Measurements from ENCODE around the gene KCP.

Gene KCP

GRCh38 chr7:128904381-128905197 lies 5.9 kb downstream of the KCP start:
- DNase-seq: peak in 1 of 2 donors; percentile 47

- no peak for DNase-seq
These were observed 6.7 kb downstream of the KCP start for GRCh38 chr7:128903621-128904361.

DNA sequence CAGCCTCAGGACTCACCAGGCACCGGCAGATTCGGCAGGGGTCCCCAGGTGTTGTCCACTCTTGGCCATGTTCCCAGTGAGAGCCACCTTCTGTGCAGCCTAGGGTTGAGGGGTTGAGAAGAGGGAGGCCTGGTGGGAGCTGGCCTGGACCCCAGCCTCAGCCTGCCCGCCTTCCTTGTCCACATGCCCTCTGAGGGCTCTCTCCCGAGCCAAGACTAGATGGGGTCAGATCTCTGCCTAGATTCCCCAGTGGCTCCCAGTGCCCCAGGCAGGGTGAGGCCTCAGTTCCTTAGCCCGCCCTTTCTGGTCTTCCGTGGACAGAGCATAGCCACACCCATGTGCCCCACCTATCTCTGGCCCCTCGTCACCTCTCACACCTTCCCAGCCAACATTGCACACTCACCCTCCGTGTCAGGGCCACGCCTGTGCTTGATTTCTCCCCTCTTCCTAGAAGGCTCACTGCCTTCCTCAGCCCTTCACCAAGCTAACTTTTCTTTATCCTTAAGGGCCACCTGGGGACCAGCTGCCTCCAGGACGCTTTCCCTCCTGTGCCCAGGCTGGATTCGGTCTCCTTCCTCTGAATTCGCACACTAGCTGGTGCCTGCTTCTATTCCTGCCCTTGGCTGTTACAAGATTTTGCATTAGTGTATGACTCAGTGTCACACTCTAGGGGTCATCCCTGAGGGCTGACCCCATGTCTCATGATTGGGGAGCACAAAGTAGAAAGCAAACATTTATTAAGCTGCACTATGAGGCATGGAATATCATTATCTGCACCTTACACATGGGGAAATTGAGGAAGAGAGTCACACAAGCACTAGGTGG lies 7.5 kb downstream of the KCP start:
- DNase-seq: no peak

DNA sequence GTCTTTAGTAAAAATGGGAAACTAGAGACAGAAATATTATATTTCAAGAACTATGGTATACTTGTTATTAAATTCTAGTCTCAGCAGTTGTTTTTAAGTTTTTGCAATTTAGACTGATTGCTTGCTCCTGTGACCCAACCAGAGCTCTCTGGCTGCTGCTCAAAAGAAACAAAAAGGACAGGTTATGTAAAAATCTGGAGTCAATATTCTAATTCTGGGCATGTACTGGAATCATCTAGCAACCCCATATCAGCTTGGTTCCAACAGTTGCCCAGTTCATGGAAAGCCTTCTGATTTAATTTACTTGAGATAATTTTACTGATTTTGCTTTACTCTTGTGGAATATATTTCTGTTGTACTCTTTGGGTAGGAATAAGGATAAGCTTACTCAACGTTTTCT lies 10.3 kb downstream of the KCP start:
- DNase-seq: no peak

DNA sequence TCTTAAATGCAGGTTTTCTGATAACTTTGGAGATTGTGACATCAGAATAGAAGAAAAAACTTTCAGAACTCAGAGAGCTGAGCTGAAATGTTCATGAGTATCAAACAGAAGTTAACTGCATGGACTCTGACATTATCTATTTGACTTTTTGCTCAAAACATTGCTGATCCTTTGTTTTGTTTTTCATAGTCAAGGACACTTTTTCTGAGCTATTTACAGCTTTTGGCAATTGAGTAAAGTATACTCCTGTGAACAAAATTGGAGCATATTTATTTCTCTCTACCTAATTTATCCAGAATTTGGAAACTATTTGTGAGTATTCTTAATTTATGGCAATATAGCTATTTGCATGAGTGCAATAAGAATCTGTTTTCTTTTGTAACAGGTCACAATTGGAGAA lies 11.1 kb downstream of the KCP start:
- DNase-seq: no peak

GRCh38 chr7:128895320-128895719 lies 15.2 kb downstream of the KCP start:
- DNase-seq: no peak

DNA sequence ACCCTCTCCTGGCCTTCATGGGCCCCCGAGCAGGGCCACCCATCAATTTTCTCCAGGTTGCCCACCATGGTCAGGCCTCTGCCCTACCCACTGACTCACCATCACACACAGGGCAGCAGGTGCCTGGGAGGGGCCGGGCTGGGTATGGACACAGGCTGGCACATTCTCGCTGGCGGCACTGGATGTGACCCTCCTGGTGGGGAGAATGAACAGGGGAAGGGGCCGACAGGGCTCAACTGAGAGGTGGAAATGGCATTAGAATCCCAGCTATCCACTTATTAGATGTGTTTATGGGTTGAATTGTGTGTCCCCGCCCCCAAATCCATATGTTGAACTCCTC lies 16.4 kb downstream of the KCP start:
- DNase-seq: no peak

DNA sequence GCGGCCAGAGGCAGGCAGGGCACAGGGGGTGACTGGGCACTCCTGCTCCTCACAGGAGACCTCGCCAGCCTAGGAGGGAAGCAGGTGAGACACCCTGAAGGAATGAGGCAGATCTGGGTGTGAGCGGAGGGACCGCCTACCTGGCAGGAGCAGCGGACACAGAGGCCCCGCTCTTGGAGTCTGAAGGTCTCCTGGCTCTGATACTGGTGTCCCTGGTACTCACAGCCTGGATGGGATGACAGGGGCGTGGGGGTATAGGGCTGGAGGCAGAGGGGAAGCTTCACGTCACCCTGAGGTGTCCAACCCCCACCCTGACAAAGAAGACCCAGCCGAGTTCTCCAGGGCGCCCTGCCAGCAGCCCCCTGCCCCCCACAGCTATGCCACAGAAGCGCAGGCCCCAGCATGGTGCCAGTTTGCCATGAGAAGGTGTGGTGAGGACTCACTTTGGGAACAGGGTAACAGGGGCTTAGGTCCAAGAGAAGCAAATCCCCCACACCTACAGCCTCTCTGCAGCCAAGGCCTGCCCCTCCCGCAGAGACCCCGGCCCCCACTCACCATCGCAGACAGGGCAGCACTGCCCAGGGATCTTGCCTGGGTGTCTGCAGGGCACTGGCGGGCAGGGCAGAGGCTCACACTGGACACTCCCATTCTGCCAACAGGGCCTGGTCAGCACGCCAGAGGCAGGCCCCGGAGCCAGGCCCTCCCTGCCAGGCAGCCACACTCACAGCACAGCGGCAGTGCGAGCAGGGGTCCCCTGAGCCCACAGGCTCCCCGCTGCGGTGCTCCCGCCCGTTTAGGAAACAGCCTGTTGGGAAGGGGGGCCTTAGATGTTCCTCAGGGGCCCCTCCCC lies 17.0 kb downstream of the KCP start:
- no peak for DNase-seq

GRCh38 chr7:128892521-128893250 lies 17.8 kb downstream of the KCP start:
- DNase-seq: no peak

DNA sequence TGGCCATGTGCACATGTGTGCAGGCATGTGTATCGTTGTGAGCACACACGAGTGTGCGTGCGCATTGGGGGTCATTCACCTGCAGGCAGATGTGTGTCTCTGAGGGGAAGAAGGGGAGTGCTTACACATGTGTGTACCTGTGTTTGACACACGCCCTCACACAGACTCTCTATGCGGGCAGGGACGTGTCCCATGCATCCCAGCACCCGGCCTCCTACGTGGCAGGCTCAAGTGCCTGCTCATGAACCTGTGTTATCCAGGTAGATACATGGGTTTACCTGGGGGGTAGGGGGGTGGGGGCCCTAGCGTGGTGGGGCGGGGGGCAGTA lies 18.6 kb downstream of the KCP start:
- DNase-seq: no peak

DNA sequence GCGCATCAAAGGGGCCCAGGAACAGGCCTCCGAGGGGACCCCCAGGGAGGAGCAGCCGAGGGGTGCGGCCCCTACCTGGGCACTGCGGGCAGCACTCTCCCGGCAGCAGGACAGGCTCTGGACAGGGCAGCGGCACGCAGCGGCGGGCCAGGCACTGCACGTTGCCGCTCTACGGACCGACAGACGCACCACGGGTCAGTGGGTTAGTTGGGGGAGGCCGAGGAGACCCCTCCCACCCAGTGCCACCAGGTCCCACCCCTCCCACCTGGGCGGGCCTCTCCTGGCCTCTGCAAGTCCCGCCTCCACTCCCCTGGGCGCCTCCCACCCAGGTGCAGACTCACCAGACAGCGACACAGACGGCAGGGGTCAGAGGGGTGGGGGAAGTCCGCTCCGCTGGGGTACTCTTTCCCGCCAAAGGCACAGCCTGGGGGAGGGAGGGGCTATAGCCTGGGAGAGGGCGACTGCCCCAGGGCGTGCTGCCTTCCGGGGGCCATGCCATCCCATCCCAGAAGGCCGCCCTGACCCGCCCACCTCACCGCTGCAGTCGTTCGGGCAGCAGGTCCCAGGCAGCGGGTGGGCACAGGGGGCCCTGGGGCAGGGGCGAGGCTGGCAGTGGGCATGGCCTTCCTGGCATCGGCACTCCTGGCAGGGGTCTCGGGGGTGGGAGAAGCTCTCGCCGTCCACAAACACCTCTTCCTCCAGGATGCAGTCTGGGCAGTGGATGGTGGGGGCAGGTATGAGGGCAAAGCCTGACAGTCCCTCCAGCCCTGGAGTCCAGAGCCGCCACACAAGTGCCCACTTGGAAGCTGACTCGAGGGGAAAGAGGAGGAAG lies 19.2 kb downstream of the KCP start:
- DNase-seq: no peak

GRCh38 chr7:128890306-128891109 lies 20.0 kb downstream of the KCP start:
- no peak for DNase-seq

- no peak for DNase-seq
These were observed 21.4 kb downstream of the KCP start for GRCh38 chr7:128889121-128889520.

- no peak for DNase-seq
These were observed 21.8 kb downstream of the KCP start for GRCh38 chr7:128888756-128889095.

DNA sequence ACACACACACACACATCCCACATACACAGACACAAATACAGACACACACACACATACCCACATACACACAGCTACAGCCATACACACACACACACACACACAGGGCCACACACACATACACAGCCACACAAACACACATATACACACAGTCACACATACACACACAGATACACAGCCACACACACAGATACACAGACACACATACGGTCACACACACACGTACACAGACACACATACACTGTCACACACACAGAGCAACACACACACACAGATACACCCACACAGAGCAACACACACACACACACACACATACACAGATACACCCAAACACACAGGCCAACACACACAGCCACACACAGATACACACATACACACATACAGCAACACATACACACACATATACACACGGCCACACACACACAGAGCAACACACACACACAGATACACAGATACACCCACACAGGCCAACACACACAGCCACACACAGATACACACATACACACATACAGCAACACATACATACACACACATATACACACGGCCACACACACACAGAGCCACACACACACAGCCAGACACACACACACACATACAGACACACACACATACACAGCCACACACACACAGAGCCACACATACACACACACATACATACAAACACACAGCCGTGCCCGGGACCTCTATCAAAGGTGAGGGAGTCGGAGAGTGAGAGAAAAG lies 22.3 kb downstream of the KCP start:
- DNase-seq: no peak

- no peak for DNase-seq
These were observed 23.1 kb downstream of the KCP start for GRCh38 chr7:128887169-128888038.

GRCh38 chr7:128886391-128887168 lies 23.9 kb downstream of the KCP start:
- DNase-seq: no peak
